Measurements from ENCODE around the gene TNIK.
"Not testable (repeated sequence)": the region's sequence is repeated elsewhere in the genome, so short reads cannot be mapped to it uniquely, and the experiment has no call there.

The TNIK gene

GRCh38 chr3:171333784-171334464, 126.3 kb downstream of the TNIK start:
- no peak for DNase-seq

GRCh38 chr3:171330938-171331337, 129.3 kb downstream of the TNIK start:
- DNase-seq = no peak

- no peak for DNase-seq
Observed at GRCh38 chr3:171329746-171330145, 130.5 kb downstream of the TNIK start.

- peak; percentile 53 for DNase-seq
Observed at GRCh38 chr3:171328419-171329082, 131.7 kb downstream of the TNIK start.

- DNase-seq = no peak
Observed at GRCh38 chr3:171327441-171328174, 132.6 kb downstream of the TNIK start.

- DNase-seq = no peak
Observed at GRCh38 chr3:171326717-171327440, 133.3 kb downstream of the TNIK start.

GRCh38 chr3:171323938-171324536, 136.2 kb downstream of the TNIK start:
- DNase-seq = no peak

- no peak for DNase-seq
Observed at GRCh38 chr3:171321559-171322360, 138.4 kb downstream of the TNIK start.

GRCh38 chr3:171320750-171321558, 139.3 kb downstream of the TNIK start:
- no peak for DNase-seq

- DNase-seq = no peak
Observed at GRCh38 chr3:171317171-171317570, 143.0 kb downstream of the TNIK start.

- no peak for DNase-seq
Observed at GRCh38 chr3:171315919-171316318, 144.3 kb downstream of the TNIK start.

- DNase-seq = no peak
Observed at GRCh38 chr3:171315101-171315500, 145.1 kb downstream of the TNIK start.

GRCh38 chr3:171314341-171314740, 145.9 kb downstream of the TNIK start:
- DNase-seq = no peak

GRCh38 chr3:171313702-171314101, 146.5 kb downstream of the TNIK start:
- DNase-seq = no peak

GRCh38 chr3:171312741-171313140, 147.5 kb downstream of the TNIK start:
- no peak for DNase-seq

- peak; percentile 2 for DNase-seq
Observed at GRCh38 chr3:171311784-171312183, 148.4 kb downstream of the TNIK start.

- no peak for DNase-seq
Observed at GRCh38 chr3:171309906-171310359, 150.3 kb downstream of the TNIK start.

- DNase-seq = no peak
Observed at GRCh38 chr3:171307988-171308387, 152.2 kb downstream of the TNIK start.

- DNase-seq = no peak
Observed at GRCh38 chr3:171307046-171307585, 153.1 kb downstream of the TNIK start.

- DNase-seq = no peak
Observed at GRCh38 chr3:171306631-171307030, 153.6 kb downstream of the TNIK start.

- not testable (repeated sequence) for DNase-seq
Observed at GRCh38 chr3:171305823-171306222, 154.4 kb downstream of the TNIK start.

Data from central memory CD4-positive, alpha-beta T cell (primary cell).